Tibial nerve (tissue), 4 donors: ENCODE data around the gene LIG4. TPM values are rescaled to one million over a fixed set of nuclear protein-coding genes. Genes with fewer than 3 reads are reported as not detected.

ENCODE experiments used
- DNase-seq, 2 donors: peaks; one replicate each; pipeline ENCODE4 v3.0.0-alpha.2; 2019; ENCODE audit warnings: low spot score in 2 of 2
- H3K27ac ChIP-seq, 4 donors: fragments of 200-600 bp; sonication (generic) in 3 of 4; one replicate each; pipeline ENCODE4 v1.5.1; 2017 to 2019; ENCODE audit warnings: mild to moderate bottlenecking in 1 of 4
- H3K27me3 ChIP-seq, 2 donors: fragments of 200-600 bp; sonication (generic) in 1 of 2; one replicate each; pipeline versions ENCODE4 v1.5.1 to v1.6.0; 2017 to 2019
- H3K36me3 ChIP-seq, 3 donors: fragments of 200-600 bp; sonication (generic); one replicate each; pipeline ENCODE4 v1.5.1; 2018 to 2019
- H3K4me1 ChIP-seq, 4 donors: fragments of 200-600 bp; sonication (generic) in 3 of 4; one replicate each; pipeline ENCODE4 v1.5.1; 2017 to 2019
- H3K4me3 ChIP-seq, 4 donors: fragments of 200-600 bp; sonication (generic) in 3 of 4; one replicate each; pipeline ENCODE4 v1.5.1; 2017 to 2019; ENCODE audit warnings: mild to moderate bottlenecking in 1 of 4, moderate library complexity in 1 of 4
- H3K9me3 ChIP-seq, 4 donors: fragments of 200-600 bp; sonication (generic) in 3 of 4; one replicate each; pipeline ENCODE4 v1.5.1; 2017 to 2019
- EP300 ChIP-seq, 2 donors: sonication (generic); formaldehyde crosslinking; IDR thresholded peaks; one replicate each; pipeline ENCODE4 v1.6.1; 2017; ENCODE audit warnings: antibody characterized with exemption in 2 of 2, mild to moderate bottlenecking in 1 of 2
- POLR2A ChIP-seq, 2 donors: fragments of 450-650 bp; IDR thresholded peaks; one replicate each; pipeline ENCODE4 v1.6.1; 2017; ENCODE audit warnings: antibody characterized with exemption in 2 of 2, mild to moderate bottlenecking in 2 of 2, moderate library complexity in 2 of 2
- WGBS, 2 donors: methylation state at CpG; one replicate each; pipeline ENCODE4 v1.1.5; 2018; 5-methylcytosine and 5-hydroxymethylcytosine counted together
- total RNA-seq, 4 donors: library from RNA; depleted of rRNA; stranded (reverse); fragments of >200 nt; gene quantifications; one replicate each; pipeline ENCODE4 v1.1.0, GENCODE V29; 2016
- TF ChIP-seq, protein P1 (sequence below), 5 experiments: fragments of 200-600 bp in 3 of 5; fragments of 450-650 bp in 2 of 5; sonication (generic) in 3 of 5; IDR thresholded peaks; one replicate each; pipeline ENCODE4 v1.5.1; 2016 to 2019; ENCODE audit warnings: antibody characterized with exemption in 5 of 5, mild to moderate bottlenecking in 3 of 5, moderate library complexity in 2 of 5

The LIG4 gene
- total RNA-seq, 4 donors from 2014 or later, result 8.0 to 9.9 (median 9.4) TPM

- no peak overlapping the region for H3K27ac ChIP-seq
Observed at GRCh38 chr13:108193806-108194205, 21.5 kb downstream of the LIG4 start.

DNA sequence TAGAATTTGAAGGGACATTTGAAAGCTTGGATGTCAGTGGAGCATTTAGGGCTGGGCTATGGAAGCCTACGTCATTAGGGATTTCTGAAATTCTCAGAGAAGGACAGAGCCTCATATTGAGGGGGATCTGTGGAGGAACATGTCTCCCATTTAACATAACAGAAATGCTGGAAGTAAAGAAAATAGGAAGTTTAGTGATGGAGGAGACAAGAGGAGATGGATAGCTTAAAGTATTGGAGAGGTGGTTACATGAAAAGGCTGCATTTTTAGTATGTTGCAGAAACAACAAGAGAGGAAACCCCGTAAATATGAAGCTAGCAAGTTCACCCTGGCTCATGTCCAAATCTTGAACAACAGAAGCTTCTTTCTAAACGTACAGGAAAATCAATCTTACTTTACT is 24.4 kb downstream of the LIG4 start:
- Histone ChIP-seq H3K4me1 (no peaks in the 10 kb centered on the region), H3K4me3 (no peak overlapping the region), H3K36me3 (no peaks in the 10 kb centered on the region), H3K27me3 (no peaks in the 10 kb centered on the region), H3K27ac (no peak overlapping the region), H3K9me3 (peaks cover 0 to 18% (median 1%) of the 10 kb centered on the region in 4 donors)
- 27 to 30% methylated on average over 3 of the region's 3 CpGs for WGBS, 2 donors
- TF ChIP-seq, protein P1, sequence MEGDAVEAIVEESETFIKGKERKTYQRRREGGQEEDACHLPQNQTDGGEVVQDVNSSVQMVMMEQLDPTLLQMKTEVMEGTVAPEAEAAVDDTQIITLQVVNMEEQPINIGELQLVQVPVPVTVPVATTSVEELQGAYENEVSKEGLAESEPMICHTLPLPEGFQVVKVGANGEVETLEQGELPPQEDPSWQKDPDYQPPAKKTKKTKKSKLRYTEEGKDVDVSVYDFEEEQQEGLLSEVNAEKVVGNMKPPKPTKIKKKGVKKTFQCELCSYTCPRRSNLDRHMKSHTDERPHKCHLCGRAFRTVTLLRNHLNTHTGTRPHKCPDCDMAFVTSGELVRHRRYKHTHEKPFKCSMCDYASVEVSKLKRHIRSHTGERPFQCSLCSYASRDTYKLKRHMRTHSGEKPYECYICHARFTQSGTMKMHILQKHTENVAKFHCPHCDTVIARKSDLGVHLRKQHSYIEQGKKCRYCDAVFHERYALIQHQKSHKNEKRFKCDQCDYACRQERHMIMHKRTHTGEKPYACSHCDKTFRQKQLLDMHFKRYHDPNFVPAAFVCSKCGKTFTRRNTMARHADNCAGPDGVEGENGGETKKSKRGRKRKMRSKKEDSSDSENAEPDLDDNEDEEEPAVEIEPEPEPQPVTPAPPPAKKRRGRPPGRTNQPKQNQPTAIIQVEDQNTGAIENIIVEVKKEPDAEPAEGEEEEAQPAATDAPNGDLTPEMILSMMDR (IDR thresholded peaks at IDR 0.05), result no peak
- no peak for TF ChIP-seq EP300 (IDR thresholded peaks at IDR 0.05)
- no peak for TF ChIP-seq POLR2A (IDR thresholded peaks at IDR 0.05)
- no peak for DNase-seq

More at GRCh38 chr13:108193806-108194205, 21.5 kb downstream of the LIG4 start:
- DNase-seq, result no peak
- Histone ChIP-seq H3K9me3 (peaks cover 0 to 18% (median 1%) of the 10 kb centered on the region in 4 donors), H3K36me3 (no peaks in the 10 kb centered on the region), H3K27me3 (no peaks in the 10 kb centered on the region), H3K4me3 (no peak overlapping the region), H3K4me1 (no peaks in the 10 kb centered on the region)
- TF ChIP-seq EP300 (IDR thresholded peaks at IDR 0.05) (no peak), POLR2A (IDR thresholded peaks at IDR 0.05) (no peak)
- TF ChIP-seq, protein P1 (IDR thresholded peaks at IDR 0.05), result no peak

GRCh38 chr13:108188260-108188659 is 27.1 kb downstream of the LIG4 start:
- TF ChIP-seq POLR2A (IDR thresholded peaks at IDR 0.05) (no peak), EP300 (IDR thresholded peaks at IDR 0.05) (no peak)
- TF ChIP-seq, protein P1 (IDR thresholded peaks at IDR 0.05), result no peak
- H3K27me3 ChIP-seq, result no peaks in the 10 kb centered on the region
- H3K4me3 ChIP-seq, result no peak overlapping the region
- WGBS, 2 donors, result 68 to 69% methylated on average over 2 of the region's 2 CpGs
- no peaks in the 10 kb centered on the region for H3K36me3 ChIP-seq
- H3K27ac ChIP-seq, result no peak overlapping the region
- DNase-seq, result no peak
- H3K9me3 ChIP-seq, result peaks cover 0 to 3% (median 0%) of the 10 kb centered on the region in 4 donors
- no peaks in the 10 kb centered on the region for H3K4me1 ChIP-seq

GRCh38 chr13:108185223-108185622 is 30.1 kb downstream of the LIG4 start:
- Histone ChIP-seq H3K27me3 (no peaks in the 10 kb centered on the region), H3K4me1 (no peaks in the 10 kb centered on the region), H3K27ac (no peak overlapping the region), H3K4me3 (no peak overlapping the region), H3K36me3 (no peaks in the 10 kb centered on the region), H3K9me3 (no peaks in the 10 kb centered on the region)
- no peak for DNase-seq
- WGBS, 2 donors, result 83 to 87% methylated on average over 3 of the region's 3 CpGs
- TF ChIP-seq POLR2A (IDR thresholded peaks at IDR 0.05), result no peak
- TF ChIP-seq, protein P1 (IDR thresholded peaks at IDR 0.05), result no peak
- TF ChIP-seq EP300 (IDR thresholded peaks at IDR 0.05), result no peak

- no peak overlapping the region for H3K4me3 ChIP-seq
- WGBS, 2 donors, result 64 to 71% methylated on average over 3 of the region's 3 CpGs
- no peak overlapping the region for H3K27ac ChIP-seq
- H3K27me3 ChIP-seq, result no peaks in the 10 kb centered on the region
- H3K36me3 ChIP-seq, result no peaks in the 10 kb centered on the region
- H3K4me1 ChIP-seq, result no peaks in the 10 kb centered on the region
- no peaks in the 10 kb centered on the region for H3K9me3 ChIP-seq
- no peak for DNase-seq
- TF ChIP-seq EP300 (IDR thresholded peaks at IDR 0.05) (no peak), POLR2A (IDR thresholded peaks at IDR 0.05) (no peak)
- TF ChIP-seq, protein P1 (IDR thresholded peaks at IDR 0.05), result no peak
Observed at GRCh38 chr13:108182652-108183051, 32.7 kb downstream of the LIG4 start.
